Stomach (tissue), 4 donors: ENCODE results near the gene ZFX.

Source experiments
- CTCF ChIP-seq, 7 experiments: fragments of 450-650 bp in 4 of 7; fragments of 200-600 bp in 3 of 7; sonication (generic) in 3 of 7; IDR thresholded peaks; one replicate each; pipeline ENCODE4 v1.5.1; 2016 to 2019; ENCODE audit warnings: antibody characterized with exemption in 7 of 7, control low read depth in 2 of 7, mild to moderate bottlenecking in 1 of 7
- POLR2A ChIP-seq, 4 donors: fragments of 450-650 bp; IDR thresholded peaks; one replicate each; pipeline ENCODE4 v1.6.1; 2016; ENCODE audit warnings: antibody characterized with exemption in 4 of 4, control low read depth in 2 of 4, mild to moderate bottlenecking in 1 of 4, moderate library complexity in 1 of 4

- TF ChIP-seq CTCF (IDR thresholded peaks at IDR 0.05) (no peak), POLR2A (IDR thresholded peaks at IDR 0.05) (no peak)
Measured at GRCh38 chrX:24232796-24233195, 83.3 kb downstream of the ZFX start.
